Measurements from ENCODE around the gene COLEC12.

DNA sequence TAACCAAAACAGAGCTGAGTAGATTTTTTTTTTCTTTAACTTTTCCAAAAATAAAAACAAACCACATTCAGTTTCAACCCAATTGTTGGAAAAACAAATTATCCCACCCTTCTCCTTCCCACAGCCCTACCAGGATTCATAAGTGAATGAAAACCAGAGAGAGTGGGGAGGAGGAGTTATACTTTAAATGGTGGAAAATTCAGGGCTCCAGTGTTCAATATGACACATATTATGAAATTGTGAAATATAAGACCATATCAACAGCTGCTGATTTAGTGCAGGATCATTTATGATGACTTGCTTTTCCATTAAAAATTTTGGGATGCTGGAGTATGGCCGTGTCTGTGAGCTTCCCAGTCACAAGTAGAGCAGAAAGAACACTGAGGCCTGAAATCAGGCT is 26.7 kb downstream of the COLEC12 start:
- no peak for TF ChIP-seq EP300 (IDR thresholded peaks at IDR 0.05)
- TF ChIP-seq, protein P1, sequence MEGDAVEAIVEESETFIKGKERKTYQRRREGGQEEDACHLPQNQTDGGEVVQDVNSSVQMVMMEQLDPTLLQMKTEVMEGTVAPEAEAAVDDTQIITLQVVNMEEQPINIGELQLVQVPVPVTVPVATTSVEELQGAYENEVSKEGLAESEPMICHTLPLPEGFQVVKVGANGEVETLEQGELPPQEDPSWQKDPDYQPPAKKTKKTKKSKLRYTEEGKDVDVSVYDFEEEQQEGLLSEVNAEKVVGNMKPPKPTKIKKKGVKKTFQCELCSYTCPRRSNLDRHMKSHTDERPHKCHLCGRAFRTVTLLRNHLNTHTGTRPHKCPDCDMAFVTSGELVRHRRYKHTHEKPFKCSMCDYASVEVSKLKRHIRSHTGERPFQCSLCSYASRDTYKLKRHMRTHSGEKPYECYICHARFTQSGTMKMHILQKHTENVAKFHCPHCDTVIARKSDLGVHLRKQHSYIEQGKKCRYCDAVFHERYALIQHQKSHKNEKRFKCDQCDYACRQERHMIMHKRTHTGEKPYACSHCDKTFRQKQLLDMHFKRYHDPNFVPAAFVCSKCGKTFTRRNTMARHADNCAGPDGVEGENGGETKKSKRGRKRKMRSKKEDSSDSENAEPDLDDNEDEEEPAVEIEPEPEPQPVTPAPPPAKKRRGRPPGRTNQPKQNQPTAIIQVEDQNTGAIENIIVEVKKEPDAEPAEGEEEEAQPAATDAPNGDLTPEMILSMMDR (IDR thresholded peaks at IDR 0.05), result no peak
